ENCODE measurements around the gene TNIK. TPM values are rescaled to one million over a fixed set of nuclear protein-coding genes. Genes with fewer than 3 reads are reported as not detected.

The TNIK gene
- total RNA-seq, 1 donor from 2014 or later = 2.5 TPM

DNA sequence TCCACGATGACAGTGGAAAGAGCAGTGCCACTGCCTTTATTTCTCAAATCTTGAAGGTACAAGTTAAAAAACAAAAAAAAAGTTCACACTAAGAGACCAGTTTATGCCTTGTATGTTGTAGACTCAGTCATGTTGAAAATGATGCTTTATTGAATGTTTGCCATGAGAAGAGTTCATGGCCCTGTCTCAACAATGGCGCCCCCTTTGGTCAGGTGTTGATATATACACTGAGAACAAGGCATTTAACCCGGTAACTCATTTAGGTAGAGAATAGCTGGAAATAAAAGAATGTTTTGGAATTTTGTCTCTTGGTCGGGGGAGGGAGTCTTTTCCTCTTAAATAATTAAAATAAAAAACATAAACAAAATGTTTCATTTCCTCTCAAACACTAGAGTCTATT is 288.1 kb downstream of the TNIK start:
- no peak overlapping the region for H3K4me3 Mint-ChIP-seq
- ChIA-PET CTCF (no interaction called here), POLR2A (no interaction called here)
- H3K9me3 Mint-ChIP-seq = no peaks in the 10 kb centered on the region
- H3K27me3 Mint-ChIP-seq = no peaks in the 10 kb centered on the region
- no peak overlapping the region for H3K27ac Mint-ChIP-seq
- TF ChIP-seq, protein P1, sequence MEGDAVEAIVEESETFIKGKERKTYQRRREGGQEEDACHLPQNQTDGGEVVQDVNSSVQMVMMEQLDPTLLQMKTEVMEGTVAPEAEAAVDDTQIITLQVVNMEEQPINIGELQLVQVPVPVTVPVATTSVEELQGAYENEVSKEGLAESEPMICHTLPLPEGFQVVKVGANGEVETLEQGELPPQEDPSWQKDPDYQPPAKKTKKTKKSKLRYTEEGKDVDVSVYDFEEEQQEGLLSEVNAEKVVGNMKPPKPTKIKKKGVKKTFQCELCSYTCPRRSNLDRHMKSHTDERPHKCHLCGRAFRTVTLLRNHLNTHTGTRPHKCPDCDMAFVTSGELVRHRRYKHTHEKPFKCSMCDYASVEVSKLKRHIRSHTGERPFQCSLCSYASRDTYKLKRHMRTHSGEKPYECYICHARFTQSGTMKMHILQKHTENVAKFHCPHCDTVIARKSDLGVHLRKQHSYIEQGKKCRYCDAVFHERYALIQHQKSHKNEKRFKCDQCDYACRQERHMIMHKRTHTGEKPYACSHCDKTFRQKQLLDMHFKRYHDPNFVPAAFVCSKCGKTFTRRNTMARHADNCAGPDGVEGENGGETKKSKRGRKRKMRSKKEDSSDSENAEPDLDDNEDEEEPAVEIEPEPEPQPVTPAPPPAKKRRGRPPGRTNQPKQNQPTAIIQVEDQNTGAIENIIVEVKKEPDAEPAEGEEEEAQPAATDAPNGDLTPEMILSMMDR (IDR thresholded peaks at IDR 0.05) = no peak
- DNase-seq (no peak), ATAC-seq (ENCODE audit: low read depth) (no peak)
- H3K36me3 Mint-ChIP-seq (ENCODE audit: low read depth) = no peaks in the 10 kb centered on the region
- no peaks in the 10 kb centered on the region for H3K4me1 Mint-ChIP-seq
- intact Hi-C loops (cut with micrococcal nuclease) = no loop called here

DNA sequence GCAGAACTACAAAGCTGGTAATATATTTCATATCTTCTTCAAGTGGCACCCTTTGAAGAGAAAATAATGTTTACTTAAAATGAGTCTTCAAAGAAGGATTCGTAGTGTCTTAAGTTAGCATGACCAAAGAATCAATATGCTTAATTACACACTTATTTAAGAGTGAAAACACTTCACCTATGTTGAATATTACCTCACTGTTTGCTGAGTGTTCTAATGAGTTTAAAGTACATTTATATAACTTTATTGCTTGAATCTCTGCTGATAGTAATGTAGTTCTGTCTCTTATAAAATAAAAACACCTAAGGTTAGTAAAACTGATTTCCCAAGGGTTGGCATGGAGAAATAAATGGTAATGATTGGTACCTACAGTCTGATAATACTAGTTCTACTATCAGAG is 290.3 kb downstream of the TNIK start:
- DNase-seq (no peak), ATAC-seq (ENCODE audit: low read depth) (no peak)
- Mint-ChIP-seq H3K4me1 (peaks cover 4% of the 10 kb centered on the region), H3K27me3 (no peaks in the 10 kb centered on the region), H3K36me3 (ENCODE audit: low read depth) (no peaks in the 10 kb centered on the region), H3K9me3 (no peaks in the 10 kb centered on the region), H3K4me3 (no peak overlapping the region), H3K27ac (no peak overlapping the region)
- TF ChIP-seq, protein P1 (IDR thresholded peaks at IDR 0.05) = no peak
- intact Hi-C loops (cut with micrococcal nuclease) = no loop called here
- POLR2A ChIA-PET = no interaction called here
- CTCF ChIA-PET = no interaction called here

DNA sequence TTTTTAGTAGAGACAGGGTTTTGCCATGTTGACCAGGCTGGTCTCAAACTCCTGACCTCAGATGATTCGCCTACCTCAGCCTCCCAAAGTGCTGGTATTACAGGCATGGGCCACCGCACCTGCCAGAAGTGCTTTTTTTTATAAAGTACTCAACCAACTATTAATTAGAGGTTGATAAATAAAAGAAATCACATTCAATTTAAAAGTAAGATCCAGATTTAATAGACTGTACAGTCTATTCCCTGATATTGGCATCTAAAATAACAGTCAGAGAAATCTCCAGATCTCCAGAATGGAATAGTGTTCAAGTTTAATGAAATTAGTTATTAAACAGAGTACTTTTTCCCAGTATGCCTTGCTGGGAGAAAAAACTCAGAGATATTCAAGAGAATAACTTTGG is 290.8 kb downstream of the TNIK start:
- intact Hi-C loops (cut with micrococcal nuclease) = no loop called here
- ChIA-PET CTCF (no interaction called here), POLR2A (no interaction called here)
- Mint-ChIP-seq H3K4me1 (peaks cover 4% of the 10 kb centered on the region), H3K27me3 (no peaks in the 10 kb centered on the region), H3K4me3 (no peak overlapping the region), H3K36me3 (ENCODE audit: low read depth) (no peaks in the 10 kb centered on the region), H3K27ac (no peak overlapping the region), H3K9me3 (no peaks in the 10 kb centered on the region)
- ATAC-seq (ENCODE audit: low read depth) (no peak), DNase-seq (no peak)
- TF ChIP-seq, protein P1 (IDR thresholded peaks at IDR 0.05) = no peak

DNA sequence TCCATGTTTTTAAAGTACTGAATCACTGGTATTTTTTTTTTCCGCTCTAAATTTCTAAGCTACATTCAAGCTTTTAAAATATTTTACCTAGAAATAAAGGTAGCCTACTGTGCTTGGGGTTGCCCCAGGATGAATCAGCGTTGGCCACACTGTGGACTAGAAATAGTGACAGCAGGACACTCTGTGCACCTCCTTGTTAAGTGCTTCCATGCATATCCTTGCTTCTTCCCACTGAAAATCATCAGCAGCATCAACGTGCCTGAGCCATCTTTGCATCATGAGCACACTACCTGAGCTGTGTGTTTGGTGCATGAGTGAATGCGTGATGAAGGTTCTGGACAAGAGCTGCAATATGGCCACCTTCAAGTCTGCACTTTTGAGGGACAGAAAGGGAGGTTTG is 291.7 kb downstream of the TNIK start:
- ATAC-seq (ENCODE audit: low read depth) = no peak
- no peaks in the 10 kb centered on the region for H3K9me3 Mint-ChIP-seq
- ChIA-PET CTCF (no interaction called here), POLR2A (no interaction called here)
- DNase-seq = no peak
- peaks cover 4% of the 10 kb centered on the region for H3K4me1 Mint-ChIP-seq
- TF ChIP-seq, protein P1 (IDR thresholded peaks at IDR 0.05) = no peak
- no peaks in the 10 kb centered on the region for H3K27me3 Mint-ChIP-seq
- no peaks in the 10 kb centered on the region for H3K36me3 Mint-ChIP-seq (ENCODE audit: low read depth)
- intact Hi-C loops (cut with micrococcal nuclease) = no loop called here
- H3K27ac Mint-ChIP-seq = no peak overlapping the region
- H3K4me3 Mint-ChIP-seq = no peak overlapping the region

DNA sequence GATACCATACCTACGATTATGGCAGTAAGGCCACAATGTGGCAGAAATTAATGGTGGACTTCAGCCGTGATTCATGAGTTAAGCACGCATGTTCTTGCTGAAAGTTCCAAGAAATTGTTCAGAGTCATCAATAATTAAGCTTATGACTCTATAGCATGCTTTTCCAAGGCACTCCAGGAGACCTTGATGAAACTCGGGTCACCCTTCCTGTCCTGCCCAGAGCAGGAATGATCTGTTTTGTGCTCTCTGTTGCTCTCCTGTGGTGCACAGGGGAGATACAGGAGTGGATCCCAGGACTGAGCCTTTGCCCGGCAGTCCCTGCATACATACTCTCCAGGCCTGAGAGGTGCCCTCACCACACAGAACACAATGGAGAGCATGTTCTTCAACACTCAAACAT is 292.1 kb downstream of the TNIK start:
- POLR2A ChIA-PET = no interaction called here
- CTCF ChIA-PET = no interaction called here

More for the DNA sequence above, 292.1 kb downstream of the TNIK start:
- ATAC-seq (ENCODE audit: low read depth) = no peak
- Mint-ChIP-seq H3K36me3 (ENCODE audit: low read depth) (no peaks in the 10 kb centered on the region), H3K9me3 (peaks cover 2% of the 10 kb centered on the region), H3K27ac (no peak overlapping the region), H3K4me1 (peaks cover 4% of the 10 kb centered on the region), H3K27me3 (no peaks in the 10 kb centered on the region), H3K4me3 (no peak overlapping the region)
- no peak for DNase-seq
- intact Hi-C loops (cut with micrococcal nuclease) = no loop called here
- TF ChIP-seq, protein P1 (IDR thresholded peaks at IDR 0.05) = no peak
